Ascending aorta (tissue), 2 donors: ENCODE results near the gene STX18. TPM values are rescaled to one million over a fixed set of nuclear protein-coding genes. Genes with fewer than 3 reads are reported as not detected.

Experiments
- DNase-seq, 2 donors: peaks; one replicate each; pipeline ENCODE4 v3.0.0-alpha.2; 2019; ENCODE audit warnings: low spot score in 2 of 2
- H3K27ac ChIP-seq, 2 donors: fragments of 200-600 bp; sonication (generic); one replicate each; pipeline ENCODE4 v1.5.1; 2016 to 2017; ENCODE audit warnings: mild to moderate bottlenecking in 1 of 2
- H3K27me3 ChIP-seq: fragments of 200-600 bp; sonication (generic); one replicate; pipeline ENCODE4 v1.5.1; 2017
- H3K36me3 ChIP-seq, 2 donors: fragments of 200-600 bp; sonication (generic); one replicate each; pipeline ENCODE4 v1.5.1; 2016
- H3K4me1 ChIP-seq, 2 donors: fragments of 200-600 bp; sonication (generic); one replicate each; pipeline ENCODE4 v1.5.1; 2016 to 2017; ENCODE audit warnings: mild to moderate bottlenecking in 1 of 2
- H3K4me3 ChIP-seq, 2 donors: fragments of 200-600 bp; sonication (generic); one replicate each; pipeline ENCODE4 v1.5.1; 2016 to 2017; ENCODE audit warnings: mild to moderate bottlenecking in 1 of 2
- H3K9me3 ChIP-seq, 2 donors: fragments of 200-600 bp; sonication (generic); one replicate each; pipeline ENCODE4 v1.5.1; 2016
- CTCF ChIP-seq, 3 experiments: fragments of 200-600 bp in 2 of 3; fragments of 450-650 bp in 1 of 3; sonication (generic) in 2 of 3; IDR thresholded peaks; one replicate each; pipeline ENCODE4 v1.5.1; 2016 to 2019; ENCODE audit warnings: antibody characterized with exemption in 3 of 3, mild to moderate bottlenecking in 1 of 3, moderate library complexity in 1 of 3
- intact Hi-C: fragments of 100-400 bp; cut with DNase I; formaldehyde crosslinking; loops from one replicate; pipeline ENCODE4 v1.15.1; 2023
- total RNA-seq: library from RNA; depleted of rRNA; stranded (reverse); fragments of >200 nt; gene quantifications from one replicate; pipeline ENCODE4 v1.1.0, GENCODE V29; 2016

Gene STX18
- total RNA-seq, 1 donor from 2014 or later, result 28.2 TPM

- Histone ChIP-seq H3K27me3 (no peaks in the 10 kb centered on the region), H3K9me3 (no peaks in the 10 kb centered on the region), H3K4me3 (no peak overlapping the region), H3K4me1 (no peaks in the 10 kb centered on the region), H3K36me3 (no peaks in the 10 kb centered on the region), H3K27ac (no peak overlapping the region)
- TF ChIP-seq CTCF (IDR thresholded peaks at IDR 0.05), result no peak
- intact Hi-C loops, result no loop called here
- DNase-seq, result no peak
These were observed 40.8 kb upstream of the STX18 start for GRCh38 chr4:4582653-4583052.

DNA sequence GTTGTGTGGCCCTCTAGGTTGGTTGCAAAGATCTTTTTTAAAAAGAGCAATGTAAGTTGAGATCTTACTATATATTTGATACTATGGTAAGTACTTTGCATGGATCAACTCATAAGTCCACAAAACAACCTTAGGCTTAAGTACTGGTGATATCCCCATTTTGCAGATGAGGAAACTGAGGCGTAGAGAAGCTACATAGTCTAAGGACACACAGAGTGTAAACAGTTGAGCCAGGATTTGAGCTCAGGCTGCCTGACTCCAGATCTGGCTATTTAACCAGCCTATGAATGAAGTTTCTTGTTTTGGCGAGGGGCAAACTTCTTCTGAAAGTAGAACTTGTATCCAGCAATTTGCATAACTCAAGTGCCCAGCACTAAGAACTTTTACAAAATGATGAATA is 38.6 kb upstream of the STX18 start:
- Histone ChIP-seq H3K9me3 (no peaks in the 10 kb centered on the region), H3K4me1 (no peaks in the 10 kb centered on the region), H3K36me3 (no peaks in the 10 kb centered on the region), H3K4me3 (no peak overlapping the region), H3K27ac (no peak overlapping the region), H3K27me3 (no peaks in the 10 kb centered on the region)
- DNase-seq, result no peak
- TF ChIP-seq CTCF (IDR thresholded peaks at IDR 0.05), result no peak
- intact Hi-C loops, result no loop called here

- intact Hi-C loops, result no loop called here
- no peak for TF ChIP-seq CTCF (IDR thresholded peaks at IDR 0.05)
These were observed 37.1 kb upstream of the STX18 start for GRCh38 chr4:4578981-4579380.

DNA sequence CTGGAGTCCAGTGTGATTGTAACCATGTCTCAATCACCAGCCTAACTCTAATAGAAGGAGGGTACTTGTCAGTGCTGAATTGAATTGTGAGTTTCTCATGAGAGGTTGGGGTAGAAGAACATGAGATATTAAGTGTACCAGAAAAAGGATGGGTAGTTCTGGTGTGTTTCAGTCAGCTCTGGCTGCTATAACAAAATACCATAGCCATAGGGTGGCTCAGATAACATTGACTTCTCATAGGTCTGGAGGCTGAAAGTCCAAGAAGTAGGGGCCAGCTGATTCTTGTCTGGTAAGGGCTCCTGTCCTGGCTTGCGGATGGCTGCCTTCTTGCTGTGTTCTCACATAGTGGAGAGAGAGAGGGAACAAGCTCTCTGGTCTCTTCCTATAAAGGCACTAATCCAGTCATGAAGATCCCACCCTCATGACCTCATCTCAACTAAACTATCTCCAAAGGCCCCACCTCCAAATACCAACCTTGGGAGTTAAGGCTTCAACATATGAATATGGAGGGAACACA is 35.6 kb upstream of the STX18 start:
- no peak for DNase-seq
- Histone ChIP-seq H3K9me3 (no peaks in the 10 kb centered on the region), H3K4me1 (no peaks in the 10 kb centered on the region), H3K27ac (no peak overlapping the region), H3K27me3 (no peaks in the 10 kb centered on the region), H3K4me3 (no peak overlapping the region), H3K36me3 (no peaks in the 10 kb centered on the region)
- intact Hi-C loops, result no loop called here
- no peak for TF ChIP-seq CTCF (IDR thresholded peaks at IDR 0.05)

More at GRCh38 chr4:4578981-4579380, 37.1 kb upstream of the STX18 start:
- no peak for DNase-seq
- Histone ChIP-seq H3K36me3 (no peaks in the 10 kb centered on the region), H3K4me3 (no peak overlapping the region), H3K4me1 (no peaks in the 10 kb centered on the region), H3K27me3 (no peaks in the 10 kb centered on the region), H3K27ac (no peak overlapping the region), H3K9me3 (no peaks in the 10 kb centered on the region)

GRCh38 chr4:4575284-4576211 is 33.7 kb upstream of the STX18 start:
- DNase-seq, result peak in 1 of 2 donors; percentile 72
- Histone ChIP-seq H3K27me3 (no peaks in the 10 kb centered on the region), H3K36me3 (no peaks in the 10 kb centered on the region), H3K4me1 (no peaks in the 10 kb centered on the region), H3K4me3 (peak overlapping the region; percentile 67 to 80), H3K9me3 (no peaks in the 10 kb centered on the region), H3K27ac (peak overlapping the region; percentile 19 to 28)
- TF ChIP-seq CTCF (IDR thresholded peaks at IDR 0.05), result peak; percentile 12 to 59 (median 41)
- intact Hi-C loops, result no loop called here
